Astrocyte (in vitro differentiated cells and primary cell): ENCODE data around the gene CFAP45. TPM values are rescaled to one million over a fixed set of nuclear protein-coding genes. Genes with fewer than 3 reads are reported as not detected.

Source experiments
- DNase-seq: peaks from one replicate; pipeline ENCODE4 v3.0.0-alpha.2; 2010; ENCODE audit warnings: low read depth
- FAIRE-seq: peaks from 2 replicates; lab custom pipeline; 2011; peaks lifted over from hg19 to GRCh38; lab: Jason Lieb, UNC
- H2AFZ ChIP-seq: 2 replicates; pipeline ENCODE4 v1.6.0; 2012; ENCODE audit warnings: low read depth, low read length, inconsistent platforms
- H3K27ac ChIP-seq: 2 replicates; pipeline ENCODE4 v1.5.1; 2011; ENCODE audit warnings: low read depth, low read length, inconsistent platforms
- H3K27me3 ChIP-seq: 2 replicates; pipeline ENCODE4 v1.6.0; 2011; ENCODE audit warnings: low read length, inconsistent platforms; ENCODE audit not compliant: insufficient read depth
- H3K36me3 ChIP-seq: 2 replicates; pipeline ENCODE4 v1.5.1; 2011; ENCODE audit warnings: low read length, inconsistent platforms; ENCODE audit not compliant: insufficient read depth
- H3K4me1 ChIP-seq: 2 replicates; pipeline ENCODE4 v1.5.1; 2011; ENCODE audit warnings: low read length, inconsistent platforms; ENCODE audit not compliant: insufficient read depth
- H3K4me2 ChIP-seq: 2 replicates; pipeline ENCODE4 v1.6.0; 2012; ENCODE audit warnings: low read length, inconsistent platforms
- H3K4me3 ChIP-seq: 2 replicates; pipeline ENCODE4 v1.5.1; 2011; ENCODE audit warnings: low read depth, mild to moderate bottlenecking, low read length, inconsistent platforms; ENCODE audit not compliant: insufficient read depth
- H3K79me2 ChIP-seq: 2 replicates; pipeline ENCODE4 v1.6.0; 2012; ENCODE audit warnings: mild to moderate bottlenecking, low read length, inconsistent platforms; ENCODE audit not compliant: insufficient read depth
- H3K9ac ChIP-seq: 2 replicates; pipeline ENCODE4 v1.6.0; 2012; ENCODE audit warnings: mild to moderate bottlenecking, low read length, inconsistent platforms
- H3K9me3 ChIP-seq: 2 replicates; pipeline ENCODE4 v1.5.1; 2012; ENCODE audit warnings: low read depth, mild to moderate bottlenecking, low read length, inconsistent platforms; ENCODE audit not compliant: insufficient read depth
- H4K20me1 ChIP-seq: 2 replicates; pipeline ENCODE4 v1.6.0; 2012; ENCODE audit warnings: low read length, inconsistent platforms; ENCODE audit not compliant: insufficient read depth
- H3K27ac Mint-ChIP-seq: one replicate; pipeline ENCODE4 v1.8.0; 2021; ENCODE audit warnings: mild to moderate bottlenecking, mixed read lengths; ENCODE audit not compliant: unreplicated experiment
- H3K27me3 Mint-ChIP-seq: one replicate; pipeline ENCODE4 v1.8.0; 2021; ENCODE audit warnings: low read depth, mixed read lengths; ENCODE audit not compliant: unreplicated experiment
- H3K36me3 Mint-ChIP-seq: one replicate; pipeline ENCODE4 v1.8.0; 2021; ENCODE audit warnings: low read depth, mixed read lengths; ENCODE audit not compliant: unreplicated experiment
- H3K4me1 Mint-ChIP-seq: one replicate; pipeline ENCODE4 v1.8.0; 2021; ENCODE audit warnings: low read depth, mixed read lengths; ENCODE audit not compliant: unreplicated experiment
- H3K4me3 Mint-ChIP-seq: one replicate; pipeline ENCODE4 v1.8.0; 2021; ENCODE audit warnings: mild to moderate bottlenecking, moderate library complexity, mixed read lengths; ENCODE audit not compliant: unreplicated experiment
- H3K9me3 Mint-ChIP-seq: one replicate; pipeline ENCODE4 v1.8.0; 2021; ENCODE audit warnings: mild to moderate bottlenecking, mixed read lengths; ENCODE audit not compliant: unreplicated experiment
- EZH2 ChIP-seq: IDR thresholded peaks from 2 replicates; pipeline ENCODE4 v1.6.1; 2012; ENCODE audit warnings: mild to moderate bottlenecking, low read length, inconsistent platforms; ENCODE audit not compliant: insufficient read depth
- total RNA-seq: library from RNA; stranded (reverse); gene quantifications from 2 replicates; pipeline ENCODE4 v1.2.1, GENCODE V29; 2021
- TF ChIP-seq, protein P1 (sequence below): IDR thresholded peaks from 2 replicates; pipeline ENCODE4 v1.5.1; 2011; ENCODE audit warnings: low read depth, mild to moderate bottlenecking, inconsistent platforms, low read length, moderate library complexity; ENCODE audit not compliant: insufficient read depth

CFAP45 gene
- total RNA-seq, 1 donor from 2014 or later = 3.2 TPM

DNA sequence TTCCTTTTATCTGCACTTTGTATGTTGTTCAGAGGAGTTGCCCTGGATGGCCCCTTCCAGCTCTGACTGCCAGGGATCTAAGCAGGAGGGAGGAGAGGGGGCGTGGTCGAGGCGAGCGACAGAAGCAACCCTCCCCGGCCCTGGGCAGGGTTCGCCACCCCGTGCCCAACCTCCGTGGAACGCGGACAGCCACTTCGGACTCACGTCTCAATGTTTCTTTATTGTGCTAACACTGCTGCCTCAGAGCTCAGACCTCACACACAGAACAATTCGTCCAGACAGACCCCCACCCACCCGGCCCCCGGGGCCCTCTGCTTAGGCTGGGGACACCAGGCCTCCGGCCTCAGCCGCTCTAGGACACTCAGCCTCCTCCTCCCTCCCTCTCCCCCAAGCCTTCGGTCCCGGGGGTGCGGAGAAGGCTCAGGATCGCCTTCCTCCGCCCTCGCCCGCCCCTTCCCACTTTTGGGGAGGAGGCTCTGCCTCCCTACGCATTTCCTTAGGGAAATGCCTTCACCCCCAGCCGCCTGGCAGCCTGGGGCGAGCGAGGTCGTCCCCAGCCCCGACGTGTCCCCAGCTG is 45.8 kb downstream of the CFAP45 start:
- Mint-ChIP-seq H3K4me3 (peak overlapping the region; percentile 70), H3K9me3 (no peaks in the 10 kb centered on the region), H3K36me3 (no peaks in the 10 kb centered on the region), H3K27me3 (peaks cover 5% of the 10 kb centered on the region), H3K27ac (peak overlapping the region; percentile 71), H3K4me1 (peaks cover 27% of the 10 kb centered on the region)
- Histone ChIP-seq H3K27ac (peak overlapping the region; percentile 83), H3K27me3 (no peaks in the 10 kb centered on the region), H4K20me1 (no peaks in the 10 kb centered on the region), H3K4me1 (peaks cover 42% of the 10 kb centered on the region), H3K9ac (peak overlapping the region; percentile 87), H3K79me2 (no peaks in the 10 kb centered on the region), H3K4me3 (peak overlapping the region; percentile 59), H3K9me3 (no peaks in the 10 kb centered on the region), H3K4me2 (peak overlapping the region; percentile 89), H3K36me3 (no peaks in the 10 kb centered on the region), H2AFZ (peak overlapping the region; percentile 88)
- DNase-seq = peak; percentile 35
- FAIRE-seq = no peak
- no peak for TF ChIP-seq EZH2
- TF ChIP-seq, protein P1, sequence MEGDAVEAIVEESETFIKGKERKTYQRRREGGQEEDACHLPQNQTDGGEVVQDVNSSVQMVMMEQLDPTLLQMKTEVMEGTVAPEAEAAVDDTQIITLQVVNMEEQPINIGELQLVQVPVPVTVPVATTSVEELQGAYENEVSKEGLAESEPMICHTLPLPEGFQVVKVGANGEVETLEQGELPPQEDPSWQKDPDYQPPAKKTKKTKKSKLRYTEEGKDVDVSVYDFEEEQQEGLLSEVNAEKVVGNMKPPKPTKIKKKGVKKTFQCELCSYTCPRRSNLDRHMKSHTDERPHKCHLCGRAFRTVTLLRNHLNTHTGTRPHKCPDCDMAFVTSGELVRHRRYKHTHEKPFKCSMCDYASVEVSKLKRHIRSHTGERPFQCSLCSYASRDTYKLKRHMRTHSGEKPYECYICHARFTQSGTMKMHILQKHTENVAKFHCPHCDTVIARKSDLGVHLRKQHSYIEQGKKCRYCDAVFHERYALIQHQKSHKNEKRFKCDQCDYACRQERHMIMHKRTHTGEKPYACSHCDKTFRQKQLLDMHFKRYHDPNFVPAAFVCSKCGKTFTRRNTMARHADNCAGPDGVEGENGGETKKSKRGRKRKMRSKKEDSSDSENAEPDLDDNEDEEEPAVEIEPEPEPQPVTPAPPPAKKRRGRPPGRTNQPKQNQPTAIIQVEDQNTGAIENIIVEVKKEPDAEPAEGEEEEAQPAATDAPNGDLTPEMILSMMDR = no peak

DNA sequence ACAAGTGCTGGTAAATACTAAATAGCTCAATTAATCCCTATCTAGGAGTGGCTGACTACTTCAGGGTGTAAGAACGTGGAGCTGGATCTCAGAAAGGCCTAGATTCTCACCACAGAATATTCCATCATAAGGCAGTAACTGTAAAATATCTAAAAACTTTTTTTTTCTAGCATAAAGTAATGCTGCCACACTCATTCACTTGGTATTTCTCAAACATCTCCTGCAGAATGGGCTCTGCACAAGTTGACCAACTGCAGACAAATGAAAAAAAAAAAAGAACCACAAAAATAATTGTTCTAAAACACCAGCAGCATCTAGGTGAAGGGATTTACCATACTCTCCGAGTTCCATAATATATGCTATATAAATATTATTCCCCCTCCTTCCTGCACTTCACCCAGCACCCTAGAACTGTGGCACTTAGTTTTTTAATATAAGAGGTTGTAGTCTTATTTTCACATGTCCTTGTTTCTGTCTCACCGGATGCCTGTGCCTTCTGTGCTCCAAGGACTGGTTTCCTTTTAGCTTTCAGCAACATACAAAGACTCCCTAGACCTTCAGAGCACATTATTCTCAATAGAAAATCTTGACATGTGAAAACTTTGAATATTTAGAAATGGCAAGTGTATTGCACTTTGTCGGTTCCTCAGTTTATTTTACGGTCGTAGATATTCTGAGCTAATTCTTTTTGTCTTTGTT is 46.4 kb downstream of the CFAP45 start:
- Mint-ChIP-seq H3K27ac (peak overlapping the region; percentile 87), H3K9me3 (no peaks in the 10 kb centered on the region), H3K4me3 (peak overlapping the region; percentile 70), H3K27me3 (peaks cover 5% of the 10 kb centered on the region), H3K4me1 (peaks cover 34% of the 10 kb centered on the region), H3K36me3 (no peaks in the 10 kb centered on the region)
- H3K4me3 ChIP-seq = peak overlapping the region; percentile 59
- FAIRE-seq = peak; percentile 69
- no peaks in the 10 kb centered on the region for H3K79me2 ChIP-seq
- peak overlapping the region; percentile 88 for H2AFZ ChIP-seq
- H3K27ac ChIP-seq = peak overlapping the region; percentile 83
- H3K36me3 ChIP-seq = no peaks in the 10 kb centered on the region
- peak overlapping the region; percentile 87 for H3K9ac ChIP-seq
- TF ChIP-seq EZH2 = no peak
- TF ChIP-seq, protein P1 = no peak
- peaks cover 44% of the 10 kb centered on the region for H3K4me1 ChIP-seq
- no peaks in the 10 kb centered on the region for H3K27me3 ChIP-seq
- no peaks in the 10 kb centered on the region for H4K20me1 ChIP-seq
- peak; percentile 60 for DNase-seq
- H3K9me3 ChIP-seq = no peaks in the 10 kb centered on the region
- H3K4me2 ChIP-seq = peak overlapping the region; percentile 89

DNA sequence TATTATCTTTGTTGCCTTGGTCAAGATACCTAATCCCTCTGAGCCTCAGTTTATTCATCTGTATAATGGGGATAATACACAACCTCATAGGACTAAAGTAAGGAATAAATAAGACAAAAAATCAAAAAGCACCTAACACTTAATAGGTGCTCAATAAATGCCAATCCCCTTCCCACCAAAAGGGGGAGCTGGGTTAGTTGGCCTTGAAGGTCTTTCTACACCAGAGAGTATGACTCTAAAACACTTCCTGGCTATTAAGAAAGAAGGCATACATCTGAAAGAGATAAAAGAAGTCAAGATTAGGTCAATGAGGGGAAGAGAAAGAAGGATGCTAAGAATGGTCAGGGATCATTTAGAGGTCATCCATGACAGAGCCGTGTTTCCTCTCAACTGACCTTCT is 48.6 kb downstream of the CFAP45 start:
- Histone ChIP-seq H4K20me1 (no peaks in the 10 kb centered on the region), H3K9ac (no peak overlapping the region), H3K27me3 (no peaks in the 10 kb centered on the region), H3K4me3 (no peak overlapping the region), H3K9me3 (no peaks in the 10 kb centered on the region), H2AFZ (no peak overlapping the region), H3K4me2 (no peak overlapping the region), H3K27ac (no peak overlapping the region), H3K4me1 (peaks cover 42% of the 10 kb centered on the region), H3K79me2 (no peaks in the 10 kb centered on the region), H3K36me3 (no peaks in the 10 kb centered on the region)
- TF ChIP-seq, protein P1 = no peak
- TF ChIP-seq EZH2 = no peak
- H3K9me3 Mint-ChIP-seq = peaks cover 2% of the 10 kb centered on the region
- FAIRE-seq (peak; percentile 49), DNase-seq (no peak)
- H3K27me3 Mint-ChIP-seq = no peaks in the 10 kb centered on the region
- H3K4me3 Mint-ChIP-seq = no peak overlapping the region
- peaks cover 43% of the 10 kb centered on the region for H3K4me1 Mint-ChIP-seq
- no peak overlapping the region for H3K27ac Mint-ChIP-seq
- H3K36me3 Mint-ChIP-seq = peaks cover 3% of the 10 kb centered on the region
